Natural killer cell (primary cell): ENCODE data around the gene ZNF418. TPM values are rescaled to one million over a fixed set of nuclear protein-coding genes. Genes with fewer than 3 reads are reported as not detected.

Source experiments
- ATAC-seq, 3 donors: fragments of 150-1000 bp in 2 of 3; fragments of 200-7000 bp in 1 of 3; cut with Tn5 transposase; 1 replicate in 1 of 3; 2 replicates in 2 of 3; pipeline ENCODE4 v1.10.0; 2021; ENCODE audit warnings: mild to moderate bottlenecking in 2 of 3, moderate library complexity in 2 of 3
- DNase-seq, 2 donors: peaks; one replicate each; pipeline versions ENCODE4 v3.0.0 to v3.0.0-alpha.2; 2013 to 2021; ENCODE audit warnings: mixed read lengths in 1 of 2
- H3K27ac ChIP-seq: one replicate; pipeline ENCODE4 v1.5.1; 2013; ENCODE audit warnings: mild to moderate bottlenecking, low read length
- H3K27me3 ChIP-seq: one replicate; pipeline ENCODE4 v1.6.1; 2013; ENCODE audit warnings: low read length; ENCODE audit not compliant: control insufficient read depth, insufficient read depth
- H3K36me3 ChIP-seq: one replicate; pipeline ENCODE4 v1.6.1; 2013; ENCODE audit warnings: low read length; ENCODE audit not compliant: control insufficient read depth, insufficient read depth
- H3K4me1 ChIP-seq: one replicate; pipeline ENCODE4 v1.6.1; 2013; ENCODE audit warnings: low read length; ENCODE audit not compliant: control insufficient read depth, insufficient read depth
- H3K4me3 ChIP-seq: one replicate; pipeline ENCODE4 v1.5.1; 2013; ENCODE audit warnings: low read length
- H3K9me3 ChIP-seq: one replicate; pipeline ENCODE4 v1.6.1; 2013; ENCODE audit warnings: low read length; ENCODE audit not compliant: control insufficient read depth, insufficient read depth
- H3K27ac Mint-ChIP-seq, 2 donors: one replicate each; pipeline ENCODE4 v1.8.0; 2022; ENCODE audit warnings: mild to moderate bottlenecking in 2 of 2, mixed read lengths in 2 of 2, moderate library complexity in 1 of 2
- H3K27me3 Mint-ChIP-seq, 2 donors: one replicate each; pipeline ENCODE4 v1.8.0; 2022; ENCODE audit warnings: low read depth in 2 of 2, mixed read lengths in 2 of 2
- H3K36me3 Mint-ChIP-seq: one replicate; pipeline ENCODE4 v1.8.0; 2022; ENCODE audit warnings: mixed read lengths
- H3K4me1 Mint-ChIP-seq, 2 donors: one replicate each; pipeline ENCODE4 v1.8.0; 2022; ENCODE audit warnings: mixed read lengths in 2 of 2
- H3K4me3 Mint-ChIP-seq: one replicate; pipeline ENCODE4 v1.8.0; 2022; ENCODE audit warnings: mild to moderate bottlenecking, moderate library complexity, mixed read lengths
- H3K9me3 Mint-ChIP-seq, 2 donors: one replicate each; pipeline ENCODE4 v1.8.0; 2022; ENCODE audit warnings: mixed read lengths in 2 of 2
- CTCF ChIP-seq: fragments of 200-600 bp; IDR thresholded peaks from one replicate; pipeline ENCODE4 v1.8.0; 2022; ENCODE audit warnings: antibody characterized with exemption
- WGBS: methylation state at CpG from one replicate; pipeline ENCODE4 v1.1.7; 2013; ENCODE audit warnings: missing lambda C conversion rate; ENCODE audit not compliant: insufficient coverage; 5-methylcytosine and 5-hydroxymethylcytosine counted together
- intact Hi-C: fragments of 100-400 bp; cut with micrococcal nuclease; formaldehyde crosslinking; loops from one replicate; pipeline ENCODE4 v1.14.2; 2022
- total RNA-seq, 4 donors: library from RNA; stranded (reverse); fragments of 120-200 nt in 1 of 4; gene quantifications; one replicate each; pipeline versions ENCODE4 v1.2.3 to v1.2.4, GENCODE V29; 2013 to 2022

The ZNF418 gene
- total RNA-seq, 3 donors from 2014 or later (not counting 1 experiment from before 2014, with no cell fraction given) = 4.3 to 13.3 (median 6.2) TPM

DNA sequence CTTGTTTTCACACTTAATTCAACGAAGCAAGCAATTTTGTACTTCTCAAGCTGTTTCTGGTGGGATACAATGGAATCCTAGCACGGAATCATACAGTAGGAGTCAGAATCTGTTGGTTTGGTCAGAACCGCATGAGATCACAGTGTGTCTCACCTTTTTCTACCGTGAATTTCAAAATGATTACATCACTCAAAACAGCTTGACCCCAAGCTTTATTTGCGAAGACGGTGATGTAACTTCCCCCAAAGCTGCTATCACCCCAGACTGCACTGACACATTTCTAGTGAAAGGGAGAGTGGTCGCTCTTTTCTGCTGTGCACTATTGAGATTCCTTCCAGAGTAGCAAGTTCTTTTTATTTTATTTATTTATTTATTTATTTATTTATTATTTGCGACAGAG is 29.6 kb upstream of the ZNF418 start:
- no peaks in the 10 kb centered on the region for H3K27me3 ChIP-seq
- no peak overlapping the region for H3K27ac ChIP-seq
- no peaks in the 10 kb centered on the region for H3K36me3 ChIP-seq
- Mint-ChIP-seq H3K27me3 (no peaks in the 10 kb centered on the region), H3K36me3 (peaks cover 15% of the 10 kb centered on the region), H3K27ac (no peak overlapping the region), H3K9me3 (peaks cover 14 to 17% of the 10 kb centered on the region in 2 donors), H3K4me3 (no peak overlapping the region), H3K4me1 (no peaks in the 10 kb centered on the region)
- no peak for DNase-seq
- no peak for TF ChIP-seq CTCF
- no peak for ATAC-seq
- H3K4me1 ChIP-seq = no peaks in the 10 kb centered on the region
- 87% methylated on average over 7 of the region's 8 CpGs for WGBS
- no peak overlapping the region for H3K4me3 ChIP-seq
- H3K9me3 ChIP-seq = peaks cover 61% of the 10 kb centered on the region
- intact Hi-C loops = no loop called here

GRCh38 chr19:57961785-57962184 is 26.6 kb upstream of the ZNF418 start:
- no peaks in the 10 kb centered on the region for H3K36me3 ChIP-seq
- peaks cover 10 to 15% of the 10 kb centered on the region in 2 donors for H3K9me3 Mint-ChIP-seq
- TF ChIP-seq CTCF = no peak
- no peak overlapping the region for H3K4me3 Mint-ChIP-seq
- no peak for ATAC-seq
- peaks cover 48% of the 10 kb centered on the region for H3K9me3 ChIP-seq
- no peak overlapping the region for H3K27ac Mint-ChIP-seq
- no peak overlapping the region for H3K27ac ChIP-seq
- H3K27me3 Mint-ChIP-seq = peaks cover 1 to 5% of the 10 kb centered on the region in 2 donors
- 86% methylated on average over 1 of the region's 1 CpG for WGBS
- DNase-seq = no peak
- no peaks in the 10 kb centered on the region for H3K27me3 ChIP-seq
- no peaks in the 10 kb centered on the region for H3K4me1 Mint-ChIP-seq
- intact Hi-C loops = no loop called here
- no peak overlapping the region for H3K4me3 ChIP-seq
- peaks cover 12% of the 10 kb centered on the region for H3K36me3 Mint-ChIP-seq
- no peaks in the 10 kb centered on the region for H3K4me1 ChIP-seq

- Histone ChIP-seq H3K9me3 (peaks cover 26% of the 10 kb centered on the region), H3K27me3 (no peaks in the 10 kb centered on the region), H3K4me3 (no peak overlapping the region), H3K36me3 (no peaks in the 10 kb centered on the region), H3K4me1 (no peaks in the 10 kb centered on the region), H3K27ac (no peak overlapping the region)
- ATAC-seq (no peak), DNase-seq (no peak)
- TF ChIP-seq CTCF = no peak
- no peak overlapping the region for H3K4me3 Mint-ChIP-seq
- H3K9me3 Mint-ChIP-seq = peaks cover 2 to 6% of the 10 kb centered on the region in 2 donors
- H3K27ac Mint-ChIP-seq = no peak overlapping the region
- intact Hi-C loops = no loop called here
- H3K36me3 Mint-ChIP-seq = peaks cover 7% of the 10 kb centered on the region
- 95% methylated on average over 4 of the region's 4 CpGs for WGBS
- peaks cover 5 to 9% of the 10 kb centered on the region in 2 donors for H3K27me3 Mint-ChIP-seq
- no peaks in the 10 kb centered on the region for H3K4me1 Mint-ChIP-seq
Measured at GRCh38 chr19:57954996-57955395, 19.8 kb upstream of the ZNF418 start.

DNA sequence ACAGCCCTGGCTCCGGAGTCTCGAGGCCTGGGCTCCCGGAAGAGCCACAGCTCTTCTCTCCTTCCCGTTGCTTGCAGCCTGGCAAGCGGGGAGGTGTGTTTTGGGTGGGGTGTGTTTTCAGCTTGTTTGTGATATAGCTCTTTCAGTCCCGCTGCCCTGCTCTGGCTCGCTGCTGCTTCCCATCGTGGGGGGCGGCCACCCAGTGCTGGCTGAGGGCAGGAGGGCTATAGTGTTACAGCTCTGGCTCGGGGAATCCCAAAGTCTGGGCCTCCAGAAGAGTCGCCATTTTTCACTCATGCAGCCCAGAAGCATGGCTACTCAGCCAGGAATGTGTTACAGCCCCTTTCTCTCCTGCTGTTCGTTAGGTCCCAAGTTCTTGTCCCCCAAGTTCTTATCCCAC is 14.5 kb upstream of the ZNF418 start:
- 95% methylated on average over 11 of the region's 12 CpGs for WGBS
- no peak overlapping the region for H3K4me3 Mint-ChIP-seq
- intact Hi-C loops = no loop called here

More for the DNA sequence above, 14.5 kb upstream of the ZNF418 start:
- Mint-ChIP-seq H3K36me3 (no peaks in the 10 kb centered on the region), H3K4me1 (peaks cover 20 to 25% of the 10 kb centered on the region in 2 donors), H3K27me3 (peaks cover 0 to 6% of the 10 kb centered on the region in 2 donors), H3K9me3 (peaks cover 0 to 3% of the 10 kb centered on the region in 2 donors), H3K27ac (no peak overlapping the region)
- Histone ChIP-seq H3K36me3 (no peaks in the 10 kb centered on the region), H3K9me3 (peaks cover 13% of the 10 kb centered on the region), H3K27me3 (no peaks in the 10 kb centered on the region), H3K27ac (no peak overlapping the region), H3K4me1 (peaks cover 15% of the 10 kb centered on the region), H3K4me3 (no peak overlapping the region)
- ATAC-seq (no peak), DNase-seq (no peak)
- no peak for TF ChIP-seq CTCF
